Psoas muscle (tissue), 8 donors: Measurements from ENCODE around the gene CENPX. TPM values are rescaled to one million over a fixed set of nuclear protein-coding genes. Genes with fewer than 3 reads are reported as not detected.

Experiments
- ATAC-seq, 4 donors: fragments of 200-7000 bp; cut with Tn5 transposase; one replicate each; pipeline ENCODE4 v1.9.1; 2020; ENCODE audit warnings: moderate library complexity in 3 of 4, mild to moderate bottlenecking in 2 of 4
- DNase-seq, 2 donors: peaks; one replicate each; pipeline ENCODE4 v3.0.0-alpha.2; 2020
- H3K27ac ChIP-seq: fragments of 200-600 bp; one replicate; pipeline ENCODE4 v1.8.0; 2022
- H3K27me3 ChIP-seq, 3 donors: fragments of 200-600 bp in 1 of 3; one replicate each; pipeline versions ENCODE4 v1.6.1 to v1.8.0; 2013 to 2022; ENCODE audit warnings: low read length in 2 of 3, mild to moderate bottlenecking in 2 of 3, moderate library complexity in 1 of 3; ENCODE audit not compliant: insufficient read depth in 3 of 3
- H3K36me3 ChIP-seq, 2 donors: fragments of 200-600 bp in 1 of 2; one replicate each; pipeline versions ENCODE4 v1.6.1 to v1.8.0; 2013 to 2022; ENCODE audit warnings: low read depth in 1 of 2, mild to moderate bottlenecking in 1 of 2, moderate library complexity in 1 of 2; ENCODE audit not compliant: insufficient read depth in 1 of 2
- H3K4me1 ChIP-seq: fragments of 200-600 bp; one replicate; pipeline ENCODE4 v1.8.0; 2022
- H3K4me3 ChIP-seq: fragments of 200-600 bp; one replicate; pipeline ENCODE4 v1.8.0; 2022; ENCODE audit warnings: mild to moderate bottlenecking
- H3K9me3 ChIP-seq: fragments of 200-600 bp; one replicate; pipeline ENCODE4 v1.8.0; 2022
- CTCF ChIP-seq: fragments of 200-600 bp; IDR thresholded peaks from one replicate; pipeline ENCODE4 v1.8.0; 2022; ENCODE audit warnings: antibody characterized with exemption
- WGBS, 3 donors: extraction: QIAGEN DNeasy Blood & Tissue Kit; methylation state at CpG; one replicate each; pipeline versions ENCODE4 v1.1.6 to v1.1.7; 2013; 5-methylcytosine and 5-hydroxymethylcytosine counted together
- intact Hi-C, 2 donors: fragments of 100-400 bp; cut with DNase I; formaldehyde crosslinking; loops; one replicate each; pipeline versions ENCODE4 v1.11.0 to v1.14.2; 2022
- polyA plus RNA-seq, 3 donors: library from polyadenylated mRNA; stranded (reverse); fragments of 200-250 nt; gene quantifications; one replicate each; pipeline ENCODE4 v1.2.3, GENCODE V29; 2013
- total RNA-seq, 4 donors: library from RNA; stranded (reverse); fragmentation: NEBNext Ultra II Directional in 2 of 4; extraction: Animal tissue kit (Norgen Biotek cat#: 25700) in 2 of 4; gene quantifications; one replicate each; pipeline versions ENCODE4 v1.2.1 to v1.2.4, GENCODE V29; 2021 to 2023
- donor health status: healthy with polysubstance abuse.
- donor health status: DM: no; HTN: no; CAD: no; lungs with moderate emphysema.
- donor health status: Bipolar disorder and iron deficiency.
- donor health status: healthy.
- donor health status: DM: yes; HTN: yes; CAD: no.
- donor health status: DM: no; HTN: no; CAD: no.
- donor health status: DM: no; HTN: no; CAD: no.
- donor health status: DM: yes; HTN: yes; CAD: no.

CENPX gene
- total and polyA plus RNA-seq, 7 donors: 15.9 to 79.4 (median 24.6) TPM

GRCh38 chr17:81996232-81996756 is 26.4 kb downstream of the CENPX start:
- peaks cover 48% of the 10 kb centered on the region for H3K4me1 ChIP-seq
- DNase-seq (peak; percentile 9 to 29), ATAC-seq (no peak)
- no peaks in the 10 kb centered on the region for H3K27me3 ChIP-seq
- peaks cover 0 to 13% of the 10 kb centered on the region in 2 donors for H3K36me3 ChIP-seq
- no peak for TF ChIP-seq CTCF
- H3K27ac ChIP-seq: no peak overlapping the region
- no peak overlapping the region for H3K4me3 ChIP-seq
- no peaks in the 10 kb centered on the region for H3K9me3 ChIP-seq
- intact Hi-C loops: no loop called here
- 90 to 96% (median 92%) methylated on average over 21 to 28 of the region's 28 CpGs for WGBS, 3 donors

GRCh38 chr17:81995463-81996231 is 27.0 kb downstream of the CENPX start:
- TF ChIP-seq CTCF: no peak
- 91 to 95% (median 92%) methylated on average over 26 to 29 of the region's 29 CpGs for WGBS, 3 donors
- Histone ChIP-seq H3K36me3 (peaks cover 0 to 13% of the 10 kb centered on the region in 2 donors), H3K4me1 (peaks cover 48% of the 10 kb centered on the region), H3K9me3 (no peaks in the 10 kb centered on the region), H3K27me3 (no peaks in the 10 kb centered on the region), H3K4me3 (no peak overlapping the region), H3K27ac (no peak overlapping the region)
- intact Hi-C loops: no loop called here
- ATAC-seq (no peak), DNase-seq (peak; percentile 9 to 48)

- intact Hi-C loops: no loop called here
- Histone ChIP-seq H3K27ac (no peak overlapping the region), H3K4me1 (peaks cover 40% of the 10 kb centered on the region), H3K27me3 (no peaks in the 10 kb centered on the region), H3K36me3 (peaks cover 0 to 13% of the 10 kb centered on the region in 2 donors), H3K9me3 (no peaks in the 10 kb centered on the region), H3K4me3 (no peak overlapping the region)
- WGBS, 3 donors: 86 to 90% (median 89%) methylated on average over 38 to 39 of the region's 39 CpGs
- no peak for ATAC-seq
- no peak for TF ChIP-seq CTCF
- DNase-seq: peak; percentile 10 to 33
These were observed 27.9 kb downstream of the CENPX start for GRCh38 chr17:81994593-81995462.

GRCh38 chr17:81993729-81994592 is 28.7 kb downstream of the CENPX start:
- Histone ChIP-seq H3K36me3 (peaks cover 0 to 13% of the 10 kb centered on the region in 2 donors), H3K4me1 (peaks cover 32% of the 10 kb centered on the region), H3K27me3 (no peaks in the 10 kb centered on the region), H3K9me3 (no peaks in the 10 kb centered on the region), H3K27ac (no peak overlapping the region), H3K4me3 (no peak overlapping the region)
- WGBS, 3 donors: 89 to 92% (median 90%) methylated on average over 36 to 37 of the region's 37 CpGs
- ATAC-seq (no peak), DNase-seq (peak in 1 of 2 donors; percentile 39)
- intact Hi-C loops: no loop called here
- no peak for TF ChIP-seq CTCF
